ENCODE data around the gene DNAJC10.
A peak's percentile ranks its signal among the peaks of the same experiment; 100 is the strongest.

The DNAJC10 gene

GRCh38 chr2:182706751-182707150 lies 9.3 kb upstream of the DNAJC10 start:
- TF ChIP-seq EZH2phosphoT487 (IDR thresholded peaks at IDR 0.05; ENCODE audit: borderline replicate concordance) (no peak), CTCF (conservative IDR thresholded peaks at IDR 0.05; ENCODE audit: low read length) (no peak)
- H3K27me3 ChIP-seq (ENCODE audit: insufficient read depth, low read length, poor library complexity, severe bottlenecking): no peaks in the 10 kb centered on the region
- no peak overlapping the region for H3K9ac ChIP-seq (ENCODE audit: low read depth, low read length, poor library complexity, severe bottlenecking)
- H3K4me2 ChIP-seq (ENCODE audit: low read depth, low read length, poor library complexity, severe bottlenecking): no peak overlapping the region
- H3K4me1 ChIP-seq (ENCODE audit: insufficient read depth, low read length, poor library complexity, severe bottlenecking): no peaks in the 10 kb centered on the region
- no peaks in the 10 kb centered on the region for H3K36me3 ChIP-seq (ENCODE audit: insufficient read depth, low read length)
- H3K9me2 ChIP-seq (replicated peaks; ENCODE audit: low read depth, low read length): no peaks in the 10 kb centered on the region
- H3K79me2 ChIP-seq (ENCODE audit: insufficient read depth, low read length): no peaks in the 10 kb centered on the region
- H3F3A ChIP-seq (ENCODE audit: low read depth): no peaks in the 10 kb centered on the region
- no peak overlapping the region for H2AFZ ChIP-seq (ENCODE audit: low read length)
- H4K20me1 ChIP-seq (ENCODE audit: insufficient read depth, low read length, poor library complexity, severe bottlenecking): no peaks in the 10 kb centered on the region
- H3K4me3 ChIP-seq (ENCODE audit: low read length, poor library complexity, severe bottlenecking): no peak overlapping the region
- H3K9me3 ChIP-seq (ENCODE audit: insufficient read depth, low read depth, low read length): no peaks in the 10 kb centered on the region

- Histone ChIP-seq H3F3A (ENCODE audit: low read depth) (no peaks in the 10 kb centered on the region), H4K20me1 (ENCODE audit: insufficient read depth, low read length, poor library complexity, severe bottlenecking) (no peaks in the 10 kb centered on the region), H3K9me2 (replicated peaks; ENCODE audit: low read depth, low read length) (no peaks in the 10 kb centered on the region), H3K36me3 (ENCODE audit: insufficient read depth, low read length) (no peaks in the 10 kb centered on the region), H3K4me2 (ENCODE audit: low read depth, low read length, poor library complexity, severe bottlenecking) (peak overlapping the region; percentile 0), H2AFZ (ENCODE audit: low read length) (no peak overlapping the region), H3K9me3 (ENCODE audit: insufficient read depth, low read depth, low read length) (no peaks in the 10 kb centered on the region), H3K9ac (ENCODE audit: low read depth, low read length, poor library complexity, severe bottlenecking) (no peak overlapping the region), H3K79me2 (ENCODE audit: insufficient read depth, low read length) (peaks cover 12% of the 10 kb centered on the region; the same call in 1 of the 2 replicates), H3K4me1 (ENCODE audit: insufficient read depth, low read length, poor library complexity, severe bottlenecking) (peaks cover 34% of the 10 kb centered on the region), H3K27me3 (ENCODE audit: insufficient read depth, low read length, poor library complexity, severe bottlenecking) (no peaks in the 10 kb centered on the region), H3K4me3 (ENCODE audit: low read length, poor library complexity, severe bottlenecking) (no peak overlapping the region)
- TF ChIP-seq EZH2phosphoT487 (IDR thresholded peaks at IDR 0.05; ENCODE audit: borderline replicate concordance) (no peak), CTCF (conservative IDR thresholded peaks at IDR 0.05; ENCODE audit: low read length) (no peak)
These were observed 2.5 kb upstream of the DNAJC10 start for GRCh38 chr2:182713601-182714000.

- no peaks in the 10 kb centered on the region for H3F3A ChIP-seq (ENCODE audit: low read depth)
- H3K4me3 ChIP-seq (ENCODE audit: low read length, poor library complexity, severe bottlenecking): peak overlapping the region; percentile 91
- H4K20me1 ChIP-seq (ENCODE audit: insufficient read depth, low read length, poor library complexity, severe bottlenecking): peaks cover 2% of the 10 kb centered on the region
- peak overlapping the region; percentile 78 for H3K9ac ChIP-seq (ENCODE audit: low read depth, low read length, poor library complexity, severe bottlenecking)
- H3K9me3 ChIP-seq (ENCODE audit: insufficient read depth, low read depth, low read length): no peaks in the 10 kb centered on the region
- H3K36me3 ChIP-seq (ENCODE audit: insufficient read depth, low read length): no peaks in the 10 kb centered on the region
- H3K4me2 ChIP-seq (ENCODE audit: low read depth, low read length, poor library complexity, severe bottlenecking): peak overlapping the region; percentile 82
- H2AFZ ChIP-seq (ENCODE audit: low read length): peak overlapping the region; percentile 95
- H3K4me1 ChIP-seq (ENCODE audit: insufficient read depth, low read length, poor library complexity, severe bottlenecking): peaks cover 35% of the 10 kb centered on the region
- H3K79me2 ChIP-seq (ENCODE audit: insufficient read depth, low read length): peaks cover 16% of the 10 kb centered on the region; the same call in 1 of the 2 replicates
- TF ChIP-seq CTCF (conservative IDR thresholded peaks at IDR 0.05; ENCODE audit: low read length): no peak
- no peak for TF ChIP-seq EZH2phosphoT487 (IDR thresholded peaks at IDR 0.05; ENCODE audit: borderline replicate concordance)
- H3K27me3 ChIP-seq (ENCODE audit: insufficient read depth, low read length, poor library complexity, severe bottlenecking): no peaks in the 10 kb centered on the region
- H3K9me2 ChIP-seq (replicated peaks; ENCODE audit: low read depth, low read length): no peaks in the 10 kb centered on the region
These were observed 751 bp upstream of the DNAJC10 start for GRCh38 chr2:182715121-182715891.
